ENCODE results near the gene STXBP6. TPM values are rescaled to one million over a fixed set of nuclear protein-coding genes. Genes with fewer than 3 reads are reported as not detected.

The STXBP6 gene
- total and polyA plus RNA-seq, 2 donors (not counting 3 experiments of a cell fraction or from before 2014, with no cell fraction given) = 0.06 TPM; not detected in 1

DNA sequence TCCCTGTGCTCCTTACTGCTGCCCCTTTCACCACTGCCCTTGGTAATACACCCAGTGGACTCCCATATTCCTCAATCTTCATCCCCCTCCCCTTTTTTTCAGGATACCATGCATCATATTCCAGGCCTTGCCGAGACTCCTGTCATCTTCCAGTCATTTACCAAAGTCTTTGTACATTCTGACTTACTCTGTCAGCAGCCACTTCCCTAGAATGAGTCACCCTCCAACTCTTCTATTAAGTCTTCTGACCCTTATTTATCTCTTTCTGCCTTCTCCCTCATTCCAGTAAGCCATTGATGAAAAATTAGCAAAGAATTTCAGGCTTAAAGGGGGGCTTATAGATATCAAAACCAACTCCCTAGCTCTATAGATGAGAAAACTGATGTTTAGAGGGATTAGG lies 128.0 kb downstream of the STXBP6 start:
- no peaks in the 10 kb centered on the region for H3K9me1 ChIP-seq (replicated peaks; ENCODE audit: control insufficient read depth, extremely low read depth, insufficient read depth, low read length)
- dilution Hi-C loops (cut with MboI; ENCODE audit: extremely low pct_ligation_motif_present, low sequenced_read_pairs) = no loop called here

DNA sequence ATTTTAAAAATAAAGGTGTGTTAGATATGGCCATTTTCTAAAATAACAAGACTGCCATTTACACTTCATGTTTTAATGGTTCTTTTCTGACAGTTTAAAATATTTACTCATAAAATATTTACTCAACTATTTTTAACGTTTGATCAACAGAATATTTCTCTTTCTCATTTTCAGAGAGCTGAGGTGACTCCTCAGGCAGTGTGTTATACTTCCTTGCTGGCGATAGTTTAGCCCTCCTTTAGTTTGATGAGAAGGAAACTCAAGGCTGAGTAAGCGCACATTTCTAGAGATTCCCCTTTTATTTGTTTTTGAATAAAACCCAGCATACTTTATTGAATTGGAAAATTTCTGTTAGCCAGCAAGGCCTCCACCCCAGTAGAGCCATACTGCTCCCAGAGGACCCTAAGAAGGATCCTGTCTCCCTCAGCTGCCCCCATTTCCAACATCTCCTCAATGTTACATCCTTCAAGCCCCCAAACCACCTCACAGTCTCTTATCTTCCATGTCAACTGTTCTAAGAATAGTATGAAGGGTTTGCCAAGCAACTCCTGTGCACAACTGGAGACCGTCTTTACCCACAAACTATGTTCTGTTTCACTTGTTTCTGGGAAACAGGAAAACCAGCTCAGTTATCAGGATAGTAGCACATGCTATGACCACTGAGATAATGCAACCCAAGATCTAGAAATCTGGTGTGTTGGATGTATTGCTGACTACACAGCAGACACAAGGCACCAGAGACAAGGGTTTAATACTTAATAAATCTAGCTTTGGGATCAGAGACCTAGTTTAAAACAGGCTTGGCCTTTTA lies 129.5 kb downstream of the STXBP6 start:
- H3K9ac ChIP-seq (replicated peaks; ENCODE audit: extremely low read depth, insufficient read depth, low read length) = no peak overlapping the region
- no peaks in the 10 kb centered on the region for H4K20me1 ChIP-seq (replicated peaks; ENCODE audit: control insufficient read depth, extremely low read depth, insufficient read depth, low read length)
- H3K27ac ChIP-seq (ENCODE audit: insufficient read depth, low read depth, low read length) = no peak overlapping the region
- no peak for FAIRE-seq
- TF ChIP-seq POLR2AphosphoS5 (IDR thresholded peaks at IDR 0.05; ENCODE audit: insufficient read depth, low read depth, low read length) = no peak
- no peak for TF ChIP-seq POLR2A (IDR thresholded peaks at IDR 0.05; ENCODE audit: low read depth, low read length)
- TF ChIP-seq GATA2 (IDR thresholded peaks at IDR 0.05; ENCODE audit: insufficient read depth, insufficient read length, low read depth, low read length) = no peak
- no peak for TF ChIP-seq MYC (IDR thresholded peaks at IDR 0.05; ENCODE audit: low read depth, low read length)
- TF ChIP-seq, protein P1, sequence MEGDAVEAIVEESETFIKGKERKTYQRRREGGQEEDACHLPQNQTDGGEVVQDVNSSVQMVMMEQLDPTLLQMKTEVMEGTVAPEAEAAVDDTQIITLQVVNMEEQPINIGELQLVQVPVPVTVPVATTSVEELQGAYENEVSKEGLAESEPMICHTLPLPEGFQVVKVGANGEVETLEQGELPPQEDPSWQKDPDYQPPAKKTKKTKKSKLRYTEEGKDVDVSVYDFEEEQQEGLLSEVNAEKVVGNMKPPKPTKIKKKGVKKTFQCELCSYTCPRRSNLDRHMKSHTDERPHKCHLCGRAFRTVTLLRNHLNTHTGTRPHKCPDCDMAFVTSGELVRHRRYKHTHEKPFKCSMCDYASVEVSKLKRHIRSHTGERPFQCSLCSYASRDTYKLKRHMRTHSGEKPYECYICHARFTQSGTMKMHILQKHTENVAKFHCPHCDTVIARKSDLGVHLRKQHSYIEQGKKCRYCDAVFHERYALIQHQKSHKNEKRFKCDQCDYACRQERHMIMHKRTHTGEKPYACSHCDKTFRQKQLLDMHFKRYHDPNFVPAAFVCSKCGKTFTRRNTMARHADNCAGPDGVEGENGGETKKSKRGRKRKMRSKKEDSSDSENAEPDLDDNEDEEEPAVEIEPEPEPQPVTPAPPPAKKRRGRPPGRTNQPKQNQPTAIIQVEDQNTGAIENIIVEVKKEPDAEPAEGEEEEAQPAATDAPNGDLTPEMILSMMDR (IDR thresholded peaks at IDR 0.05; ENCODE audit: extremely low read depth in 1 of 2, insufficient read depth in 1 of 2, low read depth in 1 of 2, low read length in 2 of 2) = no peak
- TF ChIP-seq EZH2 (IDR thresholded peaks at IDR 0.05; ENCODE audit: borderline replicate concordance, low read depth, low read length, severe bottlenecking) = no peak
- TF ChIP-seq JUN (IDR thresholded peaks at IDR 0.05; ENCODE audit: borderline replicate concordance, insufficient read depth, insufficient read length, low read depth) = no peak
- TF ChIP-seq, protein P2, sequence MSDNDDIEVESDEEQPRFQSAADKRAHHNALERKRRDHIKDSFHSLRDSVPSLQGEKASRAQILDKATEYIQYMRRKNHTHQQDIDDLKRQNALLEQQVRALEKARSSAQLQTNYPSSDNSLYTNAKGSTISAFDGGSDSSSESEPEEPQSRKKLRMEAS (IDR thresholded peaks at IDR 0.05; ENCODE audit: insufficient read depth, insufficient read length) = no peak
- no peak for TF ChIP-seq FOS (IDR thresholded peaks at IDR 0.05; ENCODE audit: borderline replicate concordance, insufficient read depth, low read length)
- no peak for DNase-seq (ENCODE audit: low read depth, low spot score)
- dilution Hi-C loops (cut with MboI; ENCODE audit: extremely low pct_ligation_motif_present, low sequenced_read_pairs) = no loop called here
- no peak overlapping the region for H3K4me3 ChIP-seq (replicated peaks in 1 of 3; ENCODE audit: insufficient read depth in 1 of 3, low read depth in 1 of 3, low read length in 3 of 3)
- no peaks in the 10 kb centered on the region for H3K9me1 ChIP-seq (replicated peaks; ENCODE audit: control insufficient read depth, extremely low read depth, insufficient read depth, low read length)
- intact Hi-C loops (cut with micrococcal nuclease) = no loop called here
- no peaks in the 10 kb centered on the region for H3K9me3 ChIP-seq (replicated peaks; ENCODE audit: control insufficient read depth, insufficient read depth, low read length)
- BruUV-seq (replicated peaks) = no TSS peak
- no peak overlapping the region for H2AFZ ChIP-seq (ENCODE audit: low read depth, low read length)
- H3K4me2 ChIP-seq (ENCODE audit: insufficient read depth, low read length) = no peak overlapping the region
- no peaks in the 10 kb centered on the region for H3K79me2 ChIP-seq (ENCODE audit: control insufficient read depth, insufficient read depth, low read length)
- H3K36me3 ChIP-seq (ENCODE audit: control insufficient read depth in 2 of 2, extremely low read depth in 1 of 2, insufficient read depth in 2 of 2, low read length in 2 of 2) = no peaks in the 10 kb centered on the region
- CTCF ChIA-PET = interaction anchor here (1.0 kb wide), 1 partner anchor 14 kb away, joined by 4 read pairs; no protein-coding TSS in a partner anchor
- H3K27me3 ChIP-seq (ENCODE audit: control insufficient read depth in 2 of 2, insufficient read depth in 2 of 2, low read length in 2 of 2) = peaks cover 2 to 3% of the 10 kb centered on the region in 2 experiments
- POLR2A ChIA-PET = no interaction called here
- H3K4me1 ChIP-seq (ENCODE audit: control insufficient read depth, extremely low read depth, insufficient read depth, low read length) = no peaks in the 10 kb centered on the region

More for the DNA sequence above, 128.0 kb downstream of the STXBP6 start:
- H3K27ac ChIP-seq (ENCODE audit: insufficient read depth, low read depth, low read length) = no peak overlapping the region
- H4K20me1 ChIP-seq (replicated peaks; ENCODE audit: control insufficient read depth, extremely low read depth, insufficient read depth, low read length) = no peaks in the 10 kb centered on the region
- POLR2A ChIA-PET = no interaction called here
- no peak overlapping the region for H3K4me3 ChIP-seq (replicated peaks in 1 of 3; ENCODE audit: insufficient read depth in 1 of 3, low read depth in 1 of 3, low read length in 3 of 3)
- no peak for DNase-seq (ENCODE audit: low read depth, low spot score)
- no peaks in the 10 kb centered on the region for H3K4me1 ChIP-seq (ENCODE audit: control insufficient read depth, extremely low read depth, insufficient read depth, low read length)
- peaks cover 2 to 3% of the 10 kb centered on the region in 2 experiments for H3K27me3 ChIP-seq (ENCODE audit: control insufficient read depth in 2 of 2, insufficient read depth in 2 of 2, low read length in 2 of 2)
- intact Hi-C loops (cut with micrococcal nuclease) = no loop called here
- no peak overlapping the region for H3K4me2 ChIP-seq (ENCODE audit: insufficient read depth, low read length)
- CTCF ChIA-PET = no interaction called here
- BruUV-seq (replicated peaks) = no TSS peak
- H3K9me3 ChIP-seq (replicated peaks; ENCODE audit: control insufficient read depth, insufficient read depth, low read length) = no peaks in the 10 kb centered on the region
- no peak for TF ChIP-seq POLR2A (IDR thresholded peaks at IDR 0.05; ENCODE audit: low read depth, low read length)
- no peak overlapping the region for H2AFZ ChIP-seq (ENCODE audit: low read depth, low read length)
- no peaks in the 10 kb centered on the region for H3K36me3 ChIP-seq (ENCODE audit: control insufficient read depth in 2 of 2, extremely low read depth in 1 of 2, insufficient read depth in 2 of 2, low read length in 2 of 2)
- H3K9ac ChIP-seq (replicated peaks; ENCODE audit: extremely low read depth, insufficient read depth, low read length) = no peak overlapping the region
- no peaks in the 10 kb centered on the region for H3K79me2 ChIP-seq (ENCODE audit: control insufficient read depth, insufficient read depth, low read length)
- no peak for FAIRE-seq

Measured in endothelial cell of umbilical vein (primary cell).